Hindlimb muscle (tissue), 1 donor: ENCODE data around the gene FOXRED2. TPM values are rescaled to one million over a fixed set of nuclear protein-coding genes. Genes with fewer than 3 reads are reported as not detected.
"Not testable (repeated sequence)": the region's sequence is repeated elsewhere in the genome, so short reads cannot be mapped to it uniquely, and the experiment has no call there.

ENCODE experiments used
- DNase-seq: peaks from one replicate; pipeline ENCODE4 v3.0.0-alpha.2; 2013
- polyA plus RNA-seq: library from polyadenylated mRNA; unstranded; fragments of 120-200 nt; gene quantifications from one replicate; pipeline ENCODE4 v1.2.1, GENCODE V29; 2013; ENCODE audit not compliant: insufficient read length

The FOXRED2 gene
- 23.0 TPM for polyA plus RNA-seq

DNA sequence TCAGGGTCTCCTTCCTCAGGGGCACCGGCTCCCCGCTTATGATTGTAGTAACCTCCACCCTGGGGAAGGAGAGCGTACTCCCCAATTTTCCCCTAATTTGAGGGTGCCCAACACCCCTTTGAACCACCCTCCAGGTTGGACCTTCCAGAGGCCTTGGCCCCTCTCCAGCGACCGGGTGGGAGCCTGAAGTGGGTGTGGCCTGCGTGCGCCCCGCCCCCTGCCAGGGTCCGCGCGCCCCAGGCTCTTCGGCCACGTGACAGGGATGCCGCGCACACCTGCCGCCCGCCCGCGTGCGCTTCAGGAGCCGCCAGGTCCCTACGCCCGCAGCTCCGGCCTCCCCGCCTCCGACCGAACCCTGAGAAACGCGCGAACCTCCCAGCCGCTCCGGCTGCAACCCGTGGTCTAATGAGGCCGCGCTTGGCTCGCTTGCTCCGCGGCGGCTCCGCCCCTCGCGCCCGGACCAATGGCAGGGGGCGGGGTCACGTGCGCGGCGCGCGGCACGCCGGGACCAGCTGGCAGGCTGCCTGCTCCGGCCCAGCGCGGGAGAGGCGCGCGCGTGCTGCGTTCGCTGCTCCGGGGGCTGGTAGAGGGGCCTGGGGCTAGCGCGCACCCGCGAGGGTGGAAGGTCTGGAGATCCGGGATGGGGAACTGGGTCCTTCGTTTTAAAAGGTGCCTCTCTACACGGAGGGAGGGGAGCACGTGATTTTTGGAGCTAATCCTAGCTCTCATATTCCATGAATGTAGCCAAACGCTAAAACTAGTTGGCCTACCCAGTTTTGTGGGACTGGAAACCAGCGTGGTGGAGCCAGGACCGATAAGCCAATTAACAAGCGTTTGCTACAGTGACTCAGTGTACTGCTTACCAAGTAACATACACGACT is at the start of gene FOXRED2:
Gene FOXRED2 (minus strand): TSS at position 404 of the 881 bp plus-strand sequence. CDS start 618 bp downstream, outside the sequence.
- peak; percentile 94 for DNase-seq

DNA sequence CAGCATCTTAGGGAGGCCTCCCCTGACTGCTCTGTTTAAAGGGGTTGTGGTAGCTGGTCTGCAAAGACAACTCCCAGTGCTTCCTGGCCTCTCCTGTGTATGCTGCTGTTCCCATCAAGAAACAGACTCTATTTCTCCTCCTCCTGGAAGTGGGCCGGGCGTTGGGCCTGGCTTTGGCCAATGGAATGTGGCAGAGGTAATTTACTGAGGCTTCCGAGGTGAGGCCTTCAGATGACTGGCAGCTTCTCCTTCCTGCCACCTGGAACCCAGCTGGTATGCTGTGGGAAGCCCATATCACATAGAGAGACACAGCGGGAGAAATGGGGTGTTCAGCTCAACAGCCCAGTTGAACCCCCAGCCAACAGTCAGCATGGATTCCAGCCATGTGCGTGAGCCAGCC is 47.3 kb upstream of the FOXRED2 start:
- DNase-seq, result no peak

DNA sequence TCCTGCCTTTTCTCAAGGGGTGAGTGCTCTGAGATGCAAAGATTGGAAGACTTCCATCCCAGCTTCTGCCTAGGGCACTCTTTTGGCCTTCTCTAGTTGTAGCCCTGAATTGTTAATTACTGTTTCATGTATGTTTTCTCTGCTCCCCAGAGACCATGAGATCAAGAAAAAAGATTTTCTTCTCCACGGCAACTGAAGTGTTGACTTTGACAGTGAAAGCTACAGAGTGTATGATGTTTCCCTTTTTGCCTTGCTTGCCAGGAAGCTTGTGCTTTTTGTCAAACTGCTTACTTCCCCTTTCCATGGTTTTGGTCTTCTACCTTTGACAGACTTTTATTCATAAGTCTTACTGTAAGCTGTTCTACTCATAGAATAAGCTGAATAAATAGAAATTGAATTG is 45.4 kb upstream of the FOXRED2 start:
- no peak for DNase-seq

DNA sequence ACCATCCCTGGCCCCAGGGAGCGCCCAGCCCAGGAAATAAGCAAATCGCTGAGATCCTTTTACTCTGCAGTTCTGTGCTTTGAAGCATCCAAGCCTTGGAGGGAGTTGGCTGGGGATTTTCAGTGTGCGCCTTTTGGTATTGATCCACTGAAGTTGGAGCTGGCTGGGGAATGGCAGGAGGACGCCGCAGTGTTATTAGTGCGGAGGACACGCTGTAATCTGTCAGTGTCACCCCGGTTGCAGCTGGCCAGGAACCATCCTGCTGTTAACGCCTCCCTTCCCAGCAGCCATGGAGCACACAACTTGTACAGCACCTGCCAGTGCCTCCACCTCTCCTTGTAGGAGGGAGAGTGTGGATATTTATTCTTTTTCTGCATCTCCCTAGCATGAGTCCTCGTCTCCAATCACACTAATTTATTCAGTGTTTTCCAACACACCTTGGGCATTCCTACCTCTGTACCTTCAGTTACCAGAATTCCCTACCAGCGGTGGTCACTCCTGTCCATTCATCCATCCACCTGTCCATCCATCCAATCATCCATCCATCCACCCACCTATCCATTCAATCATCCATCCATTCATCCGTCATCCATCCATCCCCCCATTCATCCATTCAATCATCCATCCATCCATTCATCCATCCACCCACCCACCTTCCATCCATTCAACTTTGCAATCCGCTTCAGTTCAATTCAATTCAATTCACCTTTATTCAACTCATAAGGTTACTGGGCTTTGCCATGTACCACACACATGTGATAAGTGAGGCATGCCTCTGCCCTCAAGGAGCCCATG is 44.1 kb upstream of the FOXRED2 start:
- no peak for DNase-seq

DNA sequence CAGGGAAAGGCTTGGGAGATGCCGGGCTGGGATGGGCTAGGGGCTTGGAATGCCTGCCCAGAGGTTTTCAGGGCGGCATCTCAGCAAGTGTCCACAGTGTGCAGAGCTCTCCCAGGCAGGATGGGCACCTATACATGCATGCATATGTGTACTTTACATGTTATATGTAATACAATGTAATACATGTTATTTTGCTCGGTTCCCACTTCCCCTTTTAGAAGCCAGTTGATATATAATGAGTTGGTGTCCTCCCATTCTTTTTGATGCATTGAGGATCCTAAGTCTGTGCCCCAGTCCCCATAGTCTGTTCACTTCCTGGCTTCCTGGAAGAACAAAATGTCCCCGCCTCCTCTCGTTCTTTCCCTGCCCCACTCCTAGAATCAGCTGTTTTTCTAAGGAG is 42.2 kb upstream of the FOXRED2 start:
- no peak for DNase-seq

DNA sequence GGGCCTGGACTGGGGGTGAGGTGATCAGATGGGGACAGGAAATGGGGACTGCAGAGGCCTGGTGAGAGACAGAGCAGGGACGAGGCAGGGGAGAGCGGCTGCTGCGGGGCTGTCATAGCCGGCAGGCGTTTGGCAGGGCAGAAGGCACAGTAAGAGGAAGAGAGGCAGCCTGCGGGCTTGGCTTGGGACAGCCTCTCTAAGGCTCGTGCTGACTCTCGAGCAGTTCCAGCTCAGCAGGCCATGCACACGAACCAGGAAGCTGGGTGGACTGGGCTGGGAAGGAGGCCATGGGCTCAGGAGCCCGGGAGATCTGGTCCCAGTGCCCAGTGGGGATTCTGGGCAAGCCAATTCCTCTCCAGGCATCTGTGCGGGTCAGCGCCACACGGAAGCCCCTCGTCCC is 41.8 kb upstream of the FOXRED2 start:
- no peak for DNase-seq

DNA sequence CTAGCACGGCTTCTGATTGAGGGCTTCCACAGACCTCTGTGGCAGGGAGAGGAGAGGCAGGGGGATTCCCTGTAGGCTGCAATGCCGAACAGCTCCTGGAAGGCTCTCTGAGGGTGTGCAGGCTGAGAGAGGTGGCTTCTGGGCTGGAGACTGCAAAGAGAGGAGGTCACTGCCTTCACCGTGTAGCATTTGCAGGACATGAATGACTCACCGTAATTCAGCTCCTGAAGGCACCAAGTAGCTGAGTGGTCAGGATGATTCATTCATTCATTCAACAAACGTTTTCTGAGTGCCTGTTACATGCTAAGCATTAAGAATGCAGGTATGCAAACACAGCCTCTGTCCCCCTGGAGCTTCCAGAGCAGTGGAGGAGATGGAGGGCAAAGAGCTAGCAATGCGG is 40.1 kb upstream of the FOXRED2 start:
- DNase-seq, result no peak

DNA sequence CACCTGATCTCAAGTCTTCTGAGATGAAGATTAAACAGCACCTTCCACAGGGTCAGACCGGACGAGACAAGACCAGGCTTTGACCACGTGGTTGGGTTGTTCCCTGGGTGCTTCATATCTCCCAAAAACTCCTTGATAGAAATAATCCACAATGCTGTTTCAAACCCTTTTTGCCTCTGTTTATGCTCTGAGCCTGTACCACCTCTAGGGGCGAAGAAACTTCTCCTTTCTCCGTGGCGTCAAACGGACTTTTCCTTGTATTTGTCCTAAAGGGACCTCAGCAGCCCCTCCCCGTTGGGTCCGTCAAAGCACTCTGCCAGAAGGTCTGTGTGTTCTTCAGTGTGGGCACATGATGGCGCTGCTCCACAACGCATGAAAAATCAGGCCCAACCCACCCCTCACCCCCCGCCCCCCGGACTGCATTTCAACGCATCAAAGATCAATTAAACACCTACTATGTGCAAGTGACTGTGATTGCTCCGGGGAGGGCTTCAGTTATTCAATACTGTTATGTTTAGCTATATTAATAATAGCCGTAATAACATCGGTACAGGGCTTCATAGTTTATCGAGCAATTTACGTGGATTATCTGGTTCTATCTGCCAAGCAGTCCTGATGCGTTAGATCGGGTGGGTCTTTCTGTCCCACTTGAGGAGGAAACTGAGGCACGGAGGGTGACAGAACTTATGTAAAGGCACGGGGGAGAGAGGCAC is 39.4 kb upstream of the FOXRED2 start:
- peak; percentile 24 for DNase-seq

DNA sequence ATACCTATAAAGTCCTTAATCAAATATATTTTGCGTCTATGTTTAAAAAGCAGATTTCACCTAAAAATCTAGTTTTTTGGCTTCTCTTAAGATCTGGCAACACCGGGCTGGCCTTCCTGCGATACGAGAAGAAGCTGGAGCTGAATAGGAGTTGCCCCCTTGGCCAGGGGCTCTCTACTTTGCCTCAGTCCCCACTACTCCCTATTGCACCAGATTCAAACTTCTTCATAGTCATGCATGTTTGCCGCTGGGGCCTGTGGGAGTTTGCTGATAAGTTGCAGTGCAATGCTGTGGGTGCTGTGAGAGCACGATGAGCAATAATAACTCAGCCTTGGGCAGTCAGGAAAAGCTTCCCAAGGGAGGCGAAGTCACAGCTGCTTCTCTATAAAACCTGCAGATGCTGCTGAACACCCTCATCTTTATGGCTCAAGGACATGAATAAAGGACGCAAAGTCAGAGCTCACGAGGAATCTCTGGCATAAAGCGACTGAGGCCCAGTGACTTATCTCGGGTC is 37.3 kb upstream of the FOXRED2 start:
- DNase-seq, result no peak

DNA sequence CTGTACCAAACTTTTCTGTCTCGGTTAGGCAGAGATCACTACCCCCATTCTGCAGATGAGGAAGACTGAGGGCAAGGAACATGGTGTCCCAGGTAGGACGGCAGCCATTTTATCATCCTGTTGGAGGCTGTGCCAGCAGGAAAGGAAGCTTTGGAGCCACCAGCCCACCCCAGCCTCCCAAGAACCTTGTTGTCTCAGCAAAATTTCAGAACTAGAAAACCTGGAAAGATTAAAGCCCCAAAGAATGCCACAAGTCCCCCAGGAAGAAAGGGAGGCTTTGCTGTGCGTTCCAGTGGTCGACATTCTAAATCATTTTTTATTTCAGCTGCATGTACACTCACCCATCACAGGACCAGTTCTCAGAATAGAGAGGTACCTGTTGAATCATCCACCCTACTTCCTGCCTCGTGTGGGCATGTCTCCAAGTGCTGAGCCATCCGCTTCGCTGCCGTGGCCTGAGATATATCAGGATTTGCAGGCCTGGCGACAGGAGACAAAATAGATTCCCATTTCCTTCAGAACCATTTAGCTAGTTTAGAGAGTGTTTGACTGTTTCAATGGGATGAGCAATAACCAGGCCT is 35.1 kb upstream of the FOXRED2 start:
- no peak for DNase-seq

DNA sequence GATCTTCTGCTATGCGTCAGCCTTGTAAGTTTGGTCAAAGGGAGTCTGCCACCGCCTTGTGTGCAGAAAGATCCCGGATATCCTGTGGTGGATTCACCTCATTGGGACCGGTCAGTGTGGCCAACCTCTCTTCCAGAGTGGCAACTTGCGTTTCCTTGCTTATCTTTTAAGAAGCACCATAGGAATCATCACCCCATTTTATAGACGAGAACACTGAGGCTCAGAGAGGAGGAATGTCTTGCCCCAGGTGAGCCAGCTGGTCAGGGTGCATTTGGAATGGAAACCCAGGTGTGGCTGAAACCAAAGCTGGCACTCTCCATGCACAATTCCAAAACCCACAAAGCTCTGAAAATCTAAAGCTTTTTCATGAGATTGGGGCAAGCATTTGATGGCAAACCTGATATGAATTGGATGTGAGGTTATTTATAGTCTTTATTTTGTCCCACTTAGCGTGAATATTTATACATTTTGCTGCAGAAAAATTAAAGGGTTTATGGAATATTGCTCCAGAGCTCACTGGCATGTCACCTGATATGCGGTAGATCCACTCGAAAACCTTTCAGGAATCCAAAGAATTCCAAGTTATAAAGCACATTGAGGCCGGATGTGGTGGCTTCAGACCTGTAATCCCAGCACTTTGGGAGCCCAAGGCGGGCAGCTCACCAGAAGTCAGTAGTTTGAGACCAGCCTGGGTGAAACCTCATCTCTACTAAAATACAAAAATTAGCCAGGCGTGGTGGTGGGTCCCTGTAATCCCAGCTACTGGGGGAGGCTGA is 34.2 kb upstream of the FOXRED2 start:
- no peak for DNase-seq

DNA sequence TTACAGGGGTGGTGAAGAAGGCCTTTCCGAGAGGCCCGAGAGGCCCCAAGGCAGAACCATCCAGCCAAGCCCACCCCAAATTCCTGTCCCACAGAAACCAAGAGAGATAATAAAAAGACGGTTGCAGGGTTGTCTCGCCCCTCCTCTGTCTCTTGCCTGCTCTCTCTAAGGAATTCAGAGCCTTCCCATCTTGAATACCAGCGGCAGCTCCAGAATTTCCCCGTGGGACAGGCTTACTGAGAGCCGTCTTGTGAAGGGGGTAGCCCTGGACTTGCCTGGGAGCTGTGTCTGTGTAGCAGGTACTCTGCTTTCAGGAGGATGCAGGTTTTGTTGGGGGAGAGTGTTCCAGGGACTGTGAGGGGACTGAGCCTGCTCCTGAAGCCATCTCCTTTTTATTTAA is 31.7 kb upstream of the FOXRED2 start:
- DNase-seq, result no peak

DNA sequence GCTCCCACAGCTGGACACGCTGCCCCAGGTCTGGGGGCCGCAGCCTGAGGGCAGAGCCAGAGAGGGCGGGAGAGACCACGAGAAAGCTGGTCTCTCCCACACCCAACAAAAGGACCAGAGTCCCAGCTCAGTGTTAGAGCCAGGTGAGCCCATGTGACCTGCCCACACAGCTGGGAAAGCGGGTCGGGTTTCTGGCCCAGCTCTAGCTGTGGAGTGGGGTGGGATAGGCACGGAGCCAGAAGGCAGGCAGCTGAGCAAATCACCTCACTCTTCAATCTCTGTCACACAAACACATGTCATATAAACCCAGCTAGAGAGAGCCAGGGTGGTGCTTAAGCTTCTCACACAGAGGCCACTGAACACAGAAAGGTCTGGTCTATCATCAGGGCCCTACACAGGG is 29.9 kb upstream of the FOXRED2 start:
- no peak for DNase-seq

DNA sequence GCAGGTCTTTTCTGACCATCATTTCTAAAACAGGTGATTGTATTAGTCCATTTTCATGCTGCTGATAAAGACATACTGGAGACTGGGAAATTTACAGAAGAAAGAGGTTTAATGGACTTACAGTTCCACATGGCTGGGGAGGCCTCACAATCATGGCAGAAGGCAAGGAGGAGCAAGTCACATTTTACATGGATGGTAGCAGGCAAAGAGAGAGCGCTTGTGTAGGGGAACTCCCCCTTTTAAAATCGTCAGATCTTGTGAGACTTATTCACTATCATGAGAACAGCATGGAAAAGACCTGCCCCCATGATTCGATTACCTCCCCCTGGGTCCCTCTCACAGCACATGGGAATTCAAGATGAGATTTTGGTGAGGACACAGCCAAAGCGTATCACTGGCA is 26.5 kb upstream of the FOXRED2 start:
- DNase-seq, result not testable (repeated sequence)

DNA sequence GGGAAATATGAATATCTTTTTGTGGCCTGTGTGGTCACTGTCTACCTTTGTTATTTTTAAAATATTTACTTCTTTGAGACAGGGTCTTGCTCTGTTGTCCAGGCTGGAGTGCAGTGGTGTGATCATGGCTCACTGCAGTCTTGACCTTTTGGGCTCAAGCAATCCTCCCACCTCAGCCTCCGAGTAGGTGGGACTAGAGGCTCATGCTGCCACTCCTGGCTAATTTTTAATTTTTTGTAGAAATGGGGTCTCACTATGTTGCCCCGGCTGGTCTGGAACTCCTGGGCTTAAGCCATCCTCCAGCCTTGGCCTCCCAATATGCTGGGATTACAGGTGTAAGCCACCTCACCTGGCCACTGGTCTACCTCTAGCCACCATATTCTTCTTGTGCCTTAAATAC is 25.6 kb upstream of the FOXRED2 start:
- DNase-seq, result no peak

DNA sequence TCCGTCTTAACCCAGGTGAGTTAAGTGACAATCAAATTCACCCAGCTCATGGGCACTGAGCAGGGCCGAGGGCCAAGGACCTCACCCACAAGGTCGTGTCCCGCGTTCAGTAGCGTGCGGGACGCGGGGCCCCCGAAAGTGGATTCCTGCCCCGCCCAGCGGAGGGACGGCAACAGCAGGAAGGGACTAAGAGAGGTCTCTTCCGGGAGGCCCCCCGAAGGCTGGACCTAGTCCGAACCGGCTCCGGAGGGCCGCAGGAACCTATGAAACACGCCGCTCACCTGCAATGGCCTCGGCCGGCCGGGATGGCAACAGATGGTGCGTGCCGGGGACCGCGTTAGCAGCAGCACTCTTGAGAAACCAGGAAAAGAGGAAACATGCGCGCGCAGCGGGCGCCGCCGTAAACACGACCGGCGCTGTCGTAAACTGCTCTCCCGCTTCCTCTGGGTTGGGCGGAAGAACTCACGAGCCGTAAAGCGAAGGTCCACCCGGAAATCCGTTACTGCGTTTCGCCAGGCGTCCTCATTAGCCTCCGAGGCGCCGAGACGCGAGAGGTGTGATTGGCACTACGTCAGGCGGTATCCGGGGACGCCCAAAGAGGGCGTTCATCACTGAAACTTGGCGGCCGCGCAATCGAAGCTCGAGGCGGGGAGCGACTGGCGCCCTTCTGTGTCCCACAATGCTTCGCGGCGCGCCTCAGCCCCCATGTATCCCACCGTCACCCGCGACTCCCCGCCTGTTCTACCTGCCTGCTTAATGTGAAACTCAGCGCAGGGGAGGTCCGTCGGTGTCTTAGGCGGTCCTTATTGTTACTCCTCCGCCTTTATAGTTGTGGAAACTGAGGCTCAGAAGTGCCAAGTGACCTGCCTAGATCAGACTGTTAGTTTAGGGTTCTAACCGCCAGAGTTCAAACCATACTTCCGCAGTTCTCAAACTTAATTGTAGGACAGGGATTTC is 22.2 kb upstream of the FOXRED2 start, which contains the start of gene EIF3D:
Gene EIF3D (minus strand): TSS at position 372 of the 957 bp plus-strand sequence. CDS start 3,045 bp downstream, outside the sequence.
- peak; percentile 97 for DNase-seq

DNA sequence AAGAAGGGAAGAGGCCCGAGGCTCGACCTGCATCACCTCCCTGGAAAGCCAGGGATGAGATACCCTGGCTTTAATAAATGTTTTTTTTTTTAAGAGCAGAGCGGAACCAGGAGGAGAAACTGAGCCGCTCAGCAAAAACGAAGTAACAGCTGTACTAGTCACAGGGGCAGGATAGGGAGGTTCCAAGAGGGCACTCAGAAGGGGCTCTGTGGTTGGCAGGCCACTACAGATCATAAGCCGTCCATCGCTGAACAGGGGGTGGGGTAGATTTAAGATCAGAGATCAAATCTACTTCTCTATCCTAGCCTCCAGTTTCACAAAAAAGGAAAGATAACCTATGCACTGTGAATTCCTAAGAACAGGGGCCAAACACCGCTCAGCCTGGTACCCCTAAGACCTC is 21.5 kb upstream of the FOXRED2 start:
- no peak for DNase-seq

DNA sequence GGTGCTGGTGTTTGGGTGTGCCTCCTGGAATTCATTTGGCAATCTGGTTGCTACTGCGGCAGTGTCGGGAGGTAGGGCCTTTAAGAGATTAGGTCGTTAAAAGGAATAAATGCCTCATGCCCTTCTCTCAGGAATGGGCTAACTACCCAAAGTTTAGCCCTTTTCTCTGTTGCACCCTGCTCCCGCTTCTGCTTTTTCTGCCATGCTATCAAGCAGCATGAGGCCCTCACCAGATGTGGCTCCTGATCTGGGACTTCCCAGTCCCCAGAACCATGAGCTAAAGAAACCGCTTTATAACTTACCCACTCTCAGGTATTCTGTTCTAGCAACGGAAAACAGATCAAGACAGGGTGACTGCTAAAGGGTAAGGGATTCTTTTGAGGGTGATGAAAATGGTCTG is 15.8 kb upstream of the FOXRED2 start:
- DNase-seq, result no peak

DNA sequence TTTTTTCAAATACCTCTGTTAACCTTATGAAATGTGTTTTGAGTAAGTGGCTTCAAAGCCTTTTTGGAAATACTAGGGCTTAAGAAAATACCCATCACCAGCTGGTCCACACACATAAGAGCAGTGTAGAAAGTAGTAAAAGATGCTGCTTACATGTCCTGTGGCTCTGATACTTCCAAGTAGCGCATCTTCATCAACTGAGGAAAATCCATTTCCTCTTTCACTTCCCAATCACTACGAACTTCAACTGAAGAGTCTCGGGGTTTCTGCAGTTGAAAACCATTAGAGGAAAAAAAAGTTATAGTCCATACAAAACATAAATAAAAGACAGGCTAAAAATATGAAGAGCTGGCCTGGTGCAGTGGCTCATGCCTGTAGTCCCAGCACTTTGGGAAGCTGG is 13.6 kb upstream of the FOXRED2 start:
- no peak for DNase-seq

DNA sequence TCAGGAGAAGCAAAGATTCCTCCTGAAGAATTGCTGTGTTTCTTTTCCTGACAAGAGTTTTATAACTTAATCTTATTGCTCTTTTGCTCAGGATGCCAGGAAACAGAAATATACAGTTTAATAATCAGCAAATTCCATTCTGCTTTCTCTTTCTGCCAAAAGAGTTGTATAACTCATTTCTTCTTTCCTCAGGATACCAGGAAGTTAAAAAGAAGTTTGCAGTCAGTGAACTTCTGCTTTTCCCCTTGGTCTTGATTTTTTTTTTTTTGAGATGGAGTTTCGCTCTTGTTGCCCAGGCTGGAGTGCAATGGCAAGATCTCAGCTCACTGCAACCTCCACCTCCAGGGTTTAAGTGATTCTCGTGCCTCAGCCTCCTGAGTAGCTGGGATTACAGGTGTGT is 13.1 kb upstream of the FOXRED2 start:
- not testable (repeated sequence) for DNase-seq
